ENCODE data around the gene DMKN. TPM values are rescaled to one million over a fixed set of nuclear protein-coding genes. Genes with fewer than 3 reads are reported as not detected.
"Not testable (repeated sequence)": the region's sequence is repeated elsewhere in the genome, so short reads cannot be mapped to it uniquely, and the experiment has no call there.

Gene DMKN
- total and polyA plus RNA-seq, 9 of the 15 experiments (the other 6 are each of a cell fraction or from before 2014, with no cell fraction given) = 0.36 to 0.53 TPM; not detected in 7

DNA sequence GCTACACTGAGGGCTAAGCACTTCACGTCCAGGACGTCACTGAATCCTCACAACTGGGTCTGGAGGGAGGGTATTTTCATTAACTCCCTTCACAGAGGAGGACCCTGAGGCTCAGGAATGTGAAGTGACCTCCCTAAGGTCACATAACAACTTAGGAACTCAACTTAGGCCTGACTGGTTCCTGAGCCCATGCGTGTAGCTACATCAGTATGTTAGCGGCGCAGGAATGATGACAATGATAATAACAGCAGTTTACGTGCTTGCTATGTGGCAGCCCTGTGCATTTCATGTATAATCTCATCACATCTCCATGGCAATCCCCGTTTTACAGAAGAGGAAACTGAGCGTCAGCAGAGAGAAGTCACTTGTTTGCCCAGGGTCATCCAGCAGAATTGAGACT lies 41.5 kb downstream of the DMKN start:
- FAIRE-seq (no peak), DNase-seq (ENCODE audit: extremely low read depth in 1 of 4, low spot score in 3 of 4) (no peak), ATAC-seq (no peak)
- no TSS peak for BruUV-seq (replicated peaks)
- H3K9me3 ChIP-seq (replicated peaks; ENCODE audit: control insufficient read depth, insufficient read depth, low read depth, low read length) = no peaks in the 10 kb centered on the region
- H3K4me3 ChIP-seq = no peak overlapping the region
- H4K20me1 ChIP-seq (replicated peaks; ENCODE audit: control insufficient read depth, insufficient read depth, low read length) = peaks cover 10% of the 10 kb centered on the region; the same call in 1 of the 2 replicates
- H3K27me3 ChIP-seq (ENCODE audit: control insufficient read depth in 2 of 2, insufficient read depth in 2 of 2, low read length in 2 of 2) = peaks cover 18 to 33% of the 10 kb centered on the region in 2 experiments; a peak in 4 of 5 replicates
- TF ChIP-seq SRSF7 (optimal IDR thresholded peaks at IDR 0.05; ENCODE audit: low read depth, low read length) (no peak), E2F6 (IDR thresholded peaks at IDR 0.05; ENCODE audit: borderline replicate concordance in 1 of 2, extremely low read depth in 1 of 2, insufficient read depth in 1 of 2, insufficient read length in 1 of 2, low read depth in 1 of 2, low read length in 1 of 2, poor library complexity in 1 of 2, severe bottlenecking in 1 of 2) (no peak), ETS1 (conservative IDR thresholded peaks at IDR 0.05; ENCODE audit: control insufficient read depth, low read depth, low read length) (no peak), PTBP1 (IDR thresholded peaks at IDR 0.05; ENCODE audit: low read depth, low read length) (no peak)
- H3K9ac ChIP-seq (ENCODE audit: insufficient read depth in 1 of 2, low read depth in 2 of 2, low read length in 2 of 2) = no peak overlapping the region
- H3K9me1 ChIP-seq (ENCODE audit: control insufficient read depth, insufficient read depth, low read length) = no peaks in the 10 kb centered on the region
- no peaks in the 10 kb centered on the region for H3K4me1 ChIP-seq (replicated peaks in 1 of 2; ENCODE audit: control insufficient read depth in 2 of 2, insufficient read depth in 2 of 2, low read length in 2 of 2)
- CTCF ChIA-PET (ENCODE audit: low intra/inter-chr PET ratio) = no interaction called here
- H2AFZ ChIP-seq (ENCODE audit: low read depth, low read length) = no peak overlapping the region; the same call in 1 of the 2 replicates
- H3K4me2 ChIP-seq (ENCODE audit: insufficient read depth, low read length) = no peak overlapping the region
- POLR2A ChIA-PET = no interaction called here
- intact Hi-C loops (cut with micrococcal nuclease) = no loop called here
- no peaks in the 10 kb centered on the region for H3K79me2 ChIP-seq (ENCODE audit: control insufficient read depth, insufficient read depth, low read length)
- H3K36me3 ChIP-seq (ENCODE audit: control insufficient read depth, insufficient read depth, low read length) = no peaks in the 10 kb centered on the region
- in situ Hi-C loops (cut with MboI) = no loop called here
- H3K27ac ChIP-seq (ENCODE audit: extremely low read depth, low read depth, low read length) = no peak overlapping the region
- WGBS (ENCODE audit: insufficient coverage, low coverage, missing lambda C conversion rate) = 43% methylated on average over 8 of the region's 8 CpGs

- intact Hi-C loops (cut with micrococcal nuclease); H3K9me3 ChIP-seq (replicated peaks; ENCODE audit: control insufficient read depth, insufficient read depth, low read depth, low read length); H3K4me2 ChIP-seq (ENCODE audit: insufficient read depth, low read length); H3K9me1 ChIP-seq (ENCODE audit: control insufficient read depth, insufficient read depth, low read length); H3K27ac ChIP-seq (ENCODE audit: extremely low read depth, low read depth, low read length); FAIRE-seq; in situ Hi-C loops (cut with MboI); H3K4me1 ChIP-seq (replicated peaks in 1 of 2; ENCODE audit: control insufficient read depth in 2 of 2, insufficient read depth in 2 of 2, low read length in 2 of 2); H3K9ac ChIP-seq (ENCODE audit: insufficient read depth in 1 of 2, low read depth in 2 of 2, low read length in 2 of 2); H4K20me1 ChIP-seq (replicated peaks; ENCODE audit: control insufficient read depth, insufficient read depth, low read length); H3K79me2 ChIP-seq (ENCODE audit: control insufficient read depth, insufficient read depth, low read length); H2AFZ ChIP-seq (ENCODE audit: low read depth, low read length); ATAC-seq; DNase-seq (ENCODE audit: extremely low read depth in 1 of 4, low spot score in 3 of 4); POLR2A ChIA-PET; H3K4me3 ChIP-seq; H3K36me3 ChIP-seq (ENCODE audit: control insufficient read depth, insufficient read depth, low read length); BruUV-seq (replicated peaks); CTCF ChIA-PET (ENCODE audit: low intra/inter-chr PET ratio): not testable (repeated sequence)
- H3K27me3 ChIP-seq (ENCODE audit: control insufficient read depth in 2 of 2, insufficient read depth in 2 of 2, low read length in 2 of 2) = peaks cover 25 to 37% of the 10 kb centered on the region in 2 experiments
- 21% methylated on average over 4 of the region's 4 CpGs for WGBS (ENCODE audit: insufficient coverage, low coverage, missing lambda C conversion rate)
Observed at GRCh38 chr19:35471075-35471474, 42.4 kb downstream of the DMKN start.
